ENCODE data around the gene WDR43.

Gene WDR43

GRCh38 chr2:28941008-28941407, 46.5 kb downstream of the WDR43 start:
- H3K9ac ChIP-seq (ENCODE audit: low read depth in 1 of 2, low read length in 2 of 2): no peak overlapping the region
- no peak overlapping the region for H3K27ac ChIP-seq (ENCODE audit: low read depth, low read length)
- no peaks in the 10 kb centered on the region for H3K9me3 ChIP-seq (ENCODE audit: control insufficient read depth in 1 of 2, low read length in 2 of 2)
- H3K27me3 ChIP-seq (ENCODE audit: control insufficient read depth in 1 of 2, insufficient read depth in 2 of 2, low read length in 2 of 2): no peaks in the 10 kb centered on the region
- H3K4me1 ChIP-seq (ENCODE audit: control insufficient read depth in 1 of 2, insufficient read depth in 2 of 2, low read length in 2 of 2): no peaks in the 10 kb centered on the region
- H3K36me3 ChIP-seq (ENCODE audit: control insufficient read depth in 1 of 2, insufficient read depth in 2 of 2, low read length in 2 of 2): peaks cover 38 to 72% of the 10 kb centered on the region in 2 donors
- H3K4me3 ChIP-seq (ENCODE audit: low read depth in 1 of 2, low read length in 2 of 2): no peak overlapping the region

- no peaks in the 10 kb centered on the region for H3K27me3 ChIP-seq (ENCODE audit: control insufficient read depth in 1 of 2, insufficient read depth in 2 of 2, low read length in 2 of 2)
- H3K9me3 ChIP-seq (ENCODE audit: control insufficient read depth in 1 of 2, low read length in 2 of 2): peaks cover 0 to 4% of the 10 kb centered on the region in 2 donors
- H3K4me1 ChIP-seq (ENCODE audit: control insufficient read depth in 1 of 2, insufficient read depth in 2 of 2, low read length in 2 of 2): no peaks in the 10 kb centered on the region
- peaks cover 39 to 70% of the 10 kb centered on the region in 2 donors for H3K36me3 ChIP-seq (ENCODE audit: control insufficient read depth in 1 of 2, insufficient read depth in 2 of 2, low read length in 2 of 2)
- H3K4me3 ChIP-seq (ENCODE audit: low read depth in 1 of 2, low read length in 2 of 2): no peak overlapping the region
- no peak overlapping the region for H3K27ac ChIP-seq (ENCODE audit: low read depth, low read length)
- no peak overlapping the region for H3K9ac ChIP-seq (ENCODE audit: low read depth in 1 of 2, low read length in 2 of 2)
Measured at GRCh38 chr2:28944535-28945248, 50.2 kb downstream of the WDR43 start.

- peaks cover 0 to 4% of the 10 kb centered on the region in 2 donors for H3K9me3 ChIP-seq (ENCODE audit: control insufficient read depth in 1 of 2, low read length in 2 of 2)
- peaks cover 25 to 48% of the 10 kb centered on the region in 2 donors for H3K36me3 ChIP-seq (ENCODE audit: control insufficient read depth in 1 of 2, insufficient read depth in 2 of 2, low read length in 2 of 2)
- no peak overlapping the region for H3K4me3 ChIP-seq (ENCODE audit: low read depth in 1 of 2, low read length in 2 of 2)
- H3K9ac ChIP-seq (ENCODE audit: low read depth in 1 of 2, low read length in 2 of 2): no peak overlapping the region
- H3K27ac ChIP-seq (ENCODE audit: low read depth, low read length): no peak overlapping the region
- no peaks in the 10 kb centered on the region for H3K27me3 ChIP-seq (ENCODE audit: control insufficient read depth in 1 of 2, insufficient read depth in 2 of 2, low read length in 2 of 2)
- peaks cover 9 to 11% of the 10 kb centered on the region in 2 donors for H3K4me1 ChIP-seq (ENCODE audit: control insufficient read depth in 1 of 2, insufficient read depth in 2 of 2, low read length in 2 of 2)
Measured at GRCh38 chr2:28948160-28948559, 53.7 kb downstream of the WDR43 start.

- Histone ChIP-seq H3K9me3 (ENCODE audit: control insufficient read depth in 1 of 2, low read length in 2 of 2) (peaks cover 0 to 4% of the 10 kb centered on the region in 2 donors), H3K27ac (ENCODE audit: low read depth, low read length) (no peak overlapping the region), H3K9ac (ENCODE audit: low read depth in 1 of 2, low read length in 2 of 2) (no peak overlapping the region), H3K36me3 (ENCODE audit: control insufficient read depth in 1 of 2, insufficient read depth in 2 of 2, low read length in 2 of 2) (peaks cover 16 to 40% of the 10 kb centered on the region in 2 donors), H3K4me3 (ENCODE audit: low read depth in 1 of 2, low read length in 2 of 2) (no peak overlapping the region), H3K27me3 (ENCODE audit: control insufficient read depth in 1 of 2, insufficient read depth in 2 of 2, low read length in 2 of 2) (no peaks in the 10 kb centered on the region), H3K4me1 (ENCODE audit: control insufficient read depth in 1 of 2, insufficient read depth in 2 of 2, low read length in 2 of 2) (peaks cover 9 to 11% of the 10 kb centered on the region in 2 donors)
Measured at GRCh38 chr2:28949190-28949589, 54.7 kb downstream of the WDR43 start.

- H3K27ac ChIP-seq (ENCODE audit: low read depth, low read length): no peak overlapping the region
Measured at GRCh38 chr2:28949617-28950305, 55.3 kb downstream of the WDR43 start.

GRCh38 chr2:28950941-28951630, 56.6 kb downstream of the WDR43 start:
- H3K9ac ChIP-seq (ENCODE audit: low read depth in 1 of 2, low read length in 2 of 2): no peak overlapping the region
- H3K4me3 ChIP-seq (ENCODE audit: low read depth in 1 of 2, low read length in 2 of 2): no peak overlapping the region
- H3K9me3 ChIP-seq (ENCODE audit: control insufficient read depth in 1 of 2, low read length in 2 of 2): peaks cover 0 to 4% of the 10 kb centered on the region in 2 donors

More at GRCh38 chr2:28949617-28950305, 55.3 kb downstream of the WDR43 start:
- Histone ChIP-seq H3K9me3 (ENCODE audit: control insufficient read depth in 1 of 2, low read length in 2 of 2) (peaks cover 0 to 4% of the 10 kb centered on the region in 2 donors), H3K27me3 (ENCODE audit: control insufficient read depth in 1 of 2, insufficient read depth in 2 of 2, low read length in 2 of 2) (no peaks in the 10 kb centered on the region), H3K4me3 (ENCODE audit: low read depth in 1 of 2, low read length in 2 of 2) (no peak overlapping the region), H3K9ac (ENCODE audit: low read depth in 1 of 2, low read length in 2 of 2) (no peak overlapping the region), H3K36me3 (ENCODE audit: control insufficient read depth in 1 of 2, insufficient read depth in 2 of 2, low read length in 2 of 2) (peaks cover 13 to 35% of the 10 kb centered on the region in 2 donors), H3K4me1 (ENCODE audit: control insufficient read depth in 1 of 2, insufficient read depth in 2 of 2, low read length in 2 of 2) (peaks cover 9 to 11% of the 10 kb centered on the region in 2 donors)

GRCh38 chr2:28951910-28952835, 57.7 kb downstream of the WDR43 start:
- no peak overlapping the region for H3K9ac ChIP-seq (ENCODE audit: low read depth in 1 of 2, low read length in 2 of 2)
- no peak overlapping the region for H3K4me3 ChIP-seq (ENCODE audit: low read depth in 1 of 2, low read length in 2 of 2)
- no peaks in the 10 kb centered on the region for H3K27me3 ChIP-seq (ENCODE audit: control insufficient read depth in 1 of 2, insufficient read depth in 2 of 2, low read length in 2 of 2)
- peaks cover 9 to 14% of the 10 kb centered on the region in 2 donors for H3K4me1 ChIP-seq (ENCODE audit: control insufficient read depth in 1 of 2, insufficient read depth in 2 of 2, low read length in 2 of 2)
- H3K9me3 ChIP-seq (ENCODE audit: control insufficient read depth in 1 of 2, low read length in 2 of 2): peaks cover 0 to 4% of the 10 kb centered on the region in 2 donors
- H3K36me3 ChIP-seq (ENCODE audit: control insufficient read depth in 1 of 2, insufficient read depth in 2 of 2, low read length in 2 of 2): peaks cover 5 to 17% of the 10 kb centered on the region in 2 donors
- no peak overlapping the region for H3K27ac ChIP-seq (ENCODE audit: low read depth, low read length)

More at GRCh38 chr2:28950941-28951630, 56.6 kb downstream of the WDR43 start:
- H3K27me3 ChIP-seq (ENCODE audit: control insufficient read depth in 1 of 2, insufficient read depth in 2 of 2, low read length in 2 of 2): no peaks in the 10 kb centered on the region
- H3K27ac ChIP-seq (ENCODE audit: low read depth, low read length): no peak overlapping the region
- H3K4me1 ChIP-seq (ENCODE audit: control insufficient read depth in 1 of 2, insufficient read depth in 2 of 2, low read length in 2 of 2): peaks cover 9 to 11% of the 10 kb centered on the region in 2 donors
- peaks cover 11 to 26% of the 10 kb centered on the region in 2 donors for H3K36me3 ChIP-seq (ENCODE audit: control insufficient read depth in 1 of 2, insufficient read depth in 2 of 2, low read length in 2 of 2)

GRCh38 chr2:28952836-28953211, 58.4 kb downstream of the WDR43 start:
- no peak overlapping the region for H3K27ac ChIP-seq (ENCODE audit: low read depth, low read length)
- H3K9me3 ChIP-seq (ENCODE audit: control insufficient read depth in 1 of 2, low read length in 2 of 2): peaks cover 0 to 4% of the 10 kb centered on the region in 2 donors
- H3K4me3 ChIP-seq (ENCODE audit: low read depth in 1 of 2, low read length in 2 of 2): no peak overlapping the region
- peaks cover 5 to 13% of the 10 kb centered on the region in 2 donors for H3K36me3 ChIP-seq (ENCODE audit: control insufficient read depth in 1 of 2, insufficient read depth in 2 of 2, low read length in 2 of 2)
- no peaks in the 10 kb centered on the region for H3K27me3 ChIP-seq (ENCODE audit: control insufficient read depth in 1 of 2, insufficient read depth in 2 of 2, low read length in 2 of 2)
- H3K4me1 ChIP-seq (ENCODE audit: control insufficient read depth in 1 of 2, insufficient read depth in 2 of 2, low read length in 2 of 2): peaks cover 9 to 14% of the 10 kb centered on the region in 2 donors
- H3K9ac ChIP-seq (ENCODE audit: low read depth in 1 of 2, low read length in 2 of 2): no peak overlapping the region

GRCh38 chr2:28955467-28955866, 61.0 kb downstream of the WDR43 start:
- Histone ChIP-seq H3K4me3 (ENCODE audit: low read depth in 1 of 2, low read length in 2 of 2) (no peak overlapping the region), H3K27me3 (ENCODE audit: control insufficient read depth in 1 of 2, insufficient read depth in 2 of 2, low read length in 2 of 2) (no peaks in the 10 kb centered on the region), H3K9me3 (ENCODE audit: control insufficient read depth in 1 of 2, low read length in 2 of 2) (no peaks in the 10 kb centered on the region), H3K4me1 (ENCODE audit: control insufficient read depth in 1 of 2, insufficient read depth in 2 of 2, low read length in 2 of 2) (peaks cover 9 to 14% of the 10 kb centered on the region in 2 donors), H3K9ac (ENCODE audit: low read depth in 1 of 2, low read length in 2 of 2) (no peak overlapping the region), H3K36me3 (ENCODE audit: control insufficient read depth in 1 of 2, insufficient read depth in 2 of 2, low read length in 2 of 2) (no peaks in the 10 kb centered on the region), H3K27ac (ENCODE audit: low read depth, low read length) (no peak overlapping the region)

All from duodenal mucosa (tissue), 2 donors.